ENCODE results near the gene SIGLEC1.

The SIGLEC1 gene

GRCh38 chr20:3671986-3672546 is 40.3 kb downstream of the SIGLEC1 start:
- TF ChIP-seq TCF4 (CRISPR knock-in tag; IDR thresholded peaks at IDR 0.05; ENCODE audit: borderline replicate concordance), result no peak
- ATAC-seq, result no peak

GRCh38 chr20:3670945-3671344 is 41.5 kb downstream of the SIGLEC1 start:
- TF ChIP-seq PPARA (CRISPR knock-in tag; IDR thresholded peaks at IDR 0.05; ENCODE audit: borderline replicate concordance), result no peak
- no peak for TF ChIP-seq SNAI2 (CRISPR knock-in tag; IDR thresholded peaks at IDR 0.05)
- TF ChIP-seq CSRNP3 (CRISPR knock-in tag; IDR thresholded peaks at IDR 0.05), result no peak
- TF ChIP-seq POU6F1 (CRISPR knock-in tag; IDR thresholded peaks at IDR 0.05; ENCODE audit: borderline replicate concordance, low read depth), result no peak
- TF ChIP-seq ISL1 (CRISPR knock-in tag; IDR thresholded peaks at IDR 0.05), result no peak
- no peak for TF ChIP-seq OSR1 (CRISPR knock-in tag; IDR thresholded peaks at IDR 0.05)
- ATAC-seq, result no peak

- peak; percentile 46 for ATAC-seq
- TF ChIP-seq ARNTL (CRISPR knock-in tag; IDR thresholded peaks at IDR 0.05; ENCODE audit: borderline replicate concordance, low read depth) (no peak), ISL1 (CRISPR knock-in tag; IDR thresholded peaks at IDR 0.05) (no peak), TSHZ2 (CRISPR knock-in tag; IDR thresholded peaks at IDR 0.05) (no peak), RARB (CRISPR knock-in tag; IDR thresholded peaks at IDR 0.05) (no peak), PPARA (CRISPR knock-in tag; IDR thresholded peaks at IDR 0.05; ENCODE audit: borderline replicate concordance) (no peak), ZNF70 (CRISPR knock-in tag; IDR thresholded peaks at IDR 0.05) (no peak), ESRRG (CRISPR knock-in tag; IDR thresholded peaks at IDR 0.05) (no peak), TOX (CRISPR knock-in tag; IDR thresholded peaks at IDR 0.05; ENCODE audit: borderline replicate concordance) (no peak)
Observed at GRCh38 chr20:3670511-3670910, 41.9 kb downstream of the SIGLEC1 start.

- no peak for TF ChIP-seq CSDC2 (CRISPR knock-in tag; IDR thresholded peaks at IDR 0.05)
- no peak for ATAC-seq
Observed at GRCh38 chr20:3669710-3670367, 42.6 kb downstream of the SIGLEC1 start.

- no peak for TF ChIP-seq RARB (CRISPR knock-in tag; IDR thresholded peaks at IDR 0.05)
- TF ChIP-seq ARNTL (CRISPR knock-in tag; IDR thresholded peaks at IDR 0.05; ENCODE audit: borderline replicate concordance, low read depth), result no peak
- no peak for TF ChIP-seq TOX (CRISPR knock-in tag; IDR thresholded peaks at IDR 0.05; ENCODE audit: borderline replicate concordance)
- TF ChIP-seq CSDC2 (CRISPR knock-in tag; IDR thresholded peaks at IDR 0.05), result no peak
- ATAC-seq, result no peak
Observed at GRCh38 chr20:3667434-3668037, 44.9 kb downstream of the SIGLEC1 start.

- ATAC-seq, result no peak
- no peak for TF ChIP-seq CREB5 (CRISPR knock-in tag; IDR thresholded peaks at IDR 0.05; ENCODE audit: low read depth)
- no peak for TF ChIP-seq CSDC2 (CRISPR knock-in tag; IDR thresholded peaks at IDR 0.05)
- no peak for TF ChIP-seq ZNF70 (CRISPR knock-in tag; IDR thresholded peaks at IDR 0.05)
- TF ChIP-seq CSRNP3 (CRISPR knock-in tag; IDR thresholded peaks at IDR 0.05), result no peak
- no peak for TF ChIP-seq ZNF8 (CRISPR knock-in tag; IDR thresholded peaks at IDR 0.05)
- no peak for TF ChIP-seq ZC3H10 (CRISPR knock-in tag; IDR thresholded peaks at IDR 0.05)
- no peak for TF ChIP-seq ZFP30 (CRISPR knock-in tag; IDR thresholded peaks at IDR 0.05)
- TF ChIP-seq ESRRG (CRISPR knock-in tag; IDR thresholded peaks at IDR 0.05), result no peak
- TF ChIP-seq ARNTL (CRISPR knock-in tag; IDR thresholded peaks at IDR 0.05; ENCODE audit: borderline replicate concordance, low read depth), result no peak
- no peak for TF ChIP-seq RARB (CRISPR knock-in tag; IDR thresholded peaks at IDR 0.05)
Observed at GRCh38 chr20:3663858-3664257, 48.5 kb downstream of the SIGLEC1 start.

Data from SK-N-SH treated with all-trans-retinoic acid at 6 μM for 48 hours (cell line).